Activated CD4-positive, alpha-beta T cell treated with anti-CD3 and anti-CD28 coated beads for 24 hours (primary cell): Measurements from ENCODE around the gene RTF2.
"Not testable (repeated sequence)": the region's sequence is repeated elsewhere in the genome, so short reads cannot be mapped to it uniquely, and the experiment has no call there.

ENCODE experiments used
- DNase-seq, 2 donors: peaks; one replicate each; pipeline ENCODE4 v3.0.0-alpha.2; 2020; ENCODE audit warnings: low read depth in 2 of 2

RTF2 gene

GRCh38 chr20:56488566-56488965 lies 20.1 kb downstream of the RTF2 start:
- no peak for DNase-seq

- DNase-seq, result no peak
Observed at GRCh38 chr20:56501116-56501515, 32.7 kb downstream of the RTF2 start.

- no peak for DNase-seq
Observed at GRCh38 chr20:56503916-56504315, 35.5 kb downstream of the RTF2 start.

- DNase-seq, result peak in 1 of 2 donors; percentile 3
Observed at GRCh38 chr20:56504373-56505005, 36.1 kb downstream of the RTF2 start.

GRCh38 chr20:56506103-56506502 lies 37.7 kb downstream of the RTF2 start:
- DNase-seq, result no peak

- no peak for DNase-seq
Observed at GRCh38 chr20:56511926-56512325, 43.5 kb downstream of the RTF2 start.

GRCh38 chr20:56513161-56514150 lies 45.0 kb downstream of the RTF2 start:
- no peak for DNase-seq

- no peak for DNase-seq
Observed at GRCh38 chr20:56516631-56517030, 48.2 kb downstream of the RTF2 start.

- no peak for DNase-seq
Observed at GRCh38 chr20:56517211-56517610, 48.8 kb downstream of the RTF2 start.

GRCh38 chr20:56517641-56518040 lies 49.2 kb downstream of the RTF2 start:
- DNase-seq, result no peak

- DNase-seq, result no peak
Observed at GRCh38 chr20:56518126-56518525, 49.7 kb downstream of the RTF2 start.

GRCh38 chr20:56518721-56519398 lies 50.4 kb downstream of the RTF2 start:
- DNase-seq, result no peak

- DNase-seq, result no peak
Observed at GRCh38 chr20:56519551-56519950, 51.1 kb downstream of the RTF2 start.

GRCh38 chr20:56520180-56520579 lies 51.8 kb downstream of the RTF2 start:
- DNase-seq, result no peak

- not testable (repeated sequence) for DNase-seq
Observed at GRCh38 chr20:56520746-56521354, 52.4 kb downstream of the RTF2 start.

GRCh38 chr20:56522311-56522710 lies 53.9 kb downstream of the RTF2 start:
- DNase-seq, result no peak

GRCh38 chr20:56524444-56524843 lies 56.0 kb downstream of the RTF2 start, which contains the start of gene FAM209A:
Gene FAM209A, plus strand, starts transcription at chr20:56524744. Its CDS starts 65 bp downstream, at chr20:56524809.
- not testable (repeated sequence) for DNase-seq

GRCh38 chr20:56527521-56527920 lies 59.1 kb downstream of the RTF2 start:
- no peak for DNase-seq

GRCh38 chr20:56532946-56533345 lies 64.5 kb downstream of the RTF2 start, which contains the start of gene FAM209B:
Gene FAM209B, plus strand, starts transcription at chr20:56533246. Its CDS starts 96 bp downstream, at chr20:56533342.
- not testable (repeated sequence) for DNase-seq

- no peak for DNase-seq
Observed at GRCh38 chr20:56537997-56538396, 69.6 kb downstream of the RTF2 start.

- no peak for DNase-seq
Observed at GRCh38 chr20:56540415-56540814, 72.0 kb downstream of the RTF2 start.
